Endothelial cell (in vitro differentiated cells): ENCODE data around the gene HAGHL. TPM values are rescaled to one million over a fixed set of nuclear protein-coding genes. Genes with fewer than 3 reads are reported as not detected.
"Not testable (repeated sequence)": the region's sequence is repeated elsewhere in the genome, so short reads cannot be mapped to it uniquely, and the experiment has no call there.

Source experiments
- DNase-seq: peaks from one replicate; pipeline ENCODE4 v3.0.0; 2021; ENCODE audit warnings: low spot score
- H3K27ac Mint-ChIP-seq: one replicate; pipeline ENCODE4 v1.8.0; 2021; ENCODE audit warnings: mixed read lengths, inconsistent platforms; ENCODE audit not compliant: unreplicated experiment
- H3K27me3 Mint-ChIP-seq: one replicate; pipeline ENCODE4 v1.8.0; 2021; ENCODE audit warnings: mild to moderate bottlenecking, moderate library complexity, mixed read lengths, inconsistent platforms; ENCODE audit not compliant: unreplicated experiment
- H3K36me3 Mint-ChIP-seq: one replicate; pipeline ENCODE4 v1.8.0; 2021; ENCODE audit warnings: mild to moderate bottlenecking, low read depth, mixed read lengths, inconsistent platforms; ENCODE audit not compliant: unreplicated experiment
- H3K4me1 Mint-ChIP-seq: one replicate; pipeline ENCODE4 v1.8.0; 2021; ENCODE audit warnings: mild to moderate bottlenecking, mixed read lengths, inconsistent platforms; ENCODE audit not compliant: unreplicated experiment
- H3K4me3 Mint-ChIP-seq: one replicate; pipeline ENCODE4 v1.8.0; 2021; ENCODE audit warnings: mild to moderate bottlenecking, mixed read lengths, inconsistent platforms; ENCODE audit not compliant: unreplicated experiment
- H3K9me3 Mint-ChIP-seq: one replicate; pipeline ENCODE4 v1.8.0; 2021; ENCODE audit warnings: mixed read lengths, inconsistent platforms; ENCODE audit not compliant: unreplicated experiment
- total RNA-seq: library from RNA; stranded (reverse); fragmentation: NEBNext Ultra II Directional; extraction: Animal tissue kit (Norgen Biotek cat#: 25700); gene quantifications from one replicate; pipeline ENCODE4 v1.2.1, GENCODE V29; 2021; ENCODE audit not compliant: unreplicated experiment
- TF ChIP-seq, protein P1 (sequence below): fragments of 200-600 bp; sonication (generic); IDR thresholded peaks from one replicate; pipeline ENCODE4 v1.5.0; 2021; ENCODE audit warnings: antibody characterized with exemption; ENCODE audit not compliant: unreplicated experiment

HAGHL gene
- total RNA-seq, 1 donor from 2014 or later = 1.5 TPM

DNA sequence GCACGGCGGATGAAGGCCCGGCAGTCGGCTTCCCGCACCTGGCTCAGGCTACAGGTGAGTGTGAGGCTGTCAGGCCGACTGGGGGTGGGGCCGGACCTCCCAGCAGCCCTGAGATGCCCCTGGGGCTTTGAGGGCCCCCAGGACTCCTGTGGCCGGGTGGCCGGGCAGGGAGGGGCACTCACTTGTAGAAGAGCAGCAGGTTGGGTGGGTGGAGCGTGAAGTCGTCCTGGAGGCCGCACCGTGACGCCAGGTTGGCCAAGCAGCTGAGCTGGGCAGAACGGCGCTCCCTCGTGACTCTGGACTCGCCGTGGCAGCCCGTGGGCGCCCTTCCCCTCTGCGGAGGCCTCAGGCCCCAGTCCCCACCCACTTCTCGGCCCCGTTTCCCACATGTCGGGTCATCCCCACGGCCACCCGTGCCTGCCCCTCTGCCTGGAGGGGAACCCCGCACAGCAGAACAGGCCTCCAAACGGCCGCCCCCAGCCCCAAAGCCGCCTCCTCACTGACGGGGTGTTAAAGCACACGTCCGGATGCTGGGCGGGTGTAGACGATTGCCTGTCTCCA, 48.4 kb downstream of the HAGHL start:
- Mint-ChIP-seq H3K4me3 (no peak overlapping the region), H3K27me3 (peaks cover 7% of the 10 kb centered on the region), H3K36me3 (no peaks in the 10 kb centered on the region), H3K27ac (no peak overlapping the region), H3K4me1 (no peaks in the 10 kb centered on the region), H3K9me3 (no peaks in the 10 kb centered on the region)
- TF ChIP-seq, protein P1, sequence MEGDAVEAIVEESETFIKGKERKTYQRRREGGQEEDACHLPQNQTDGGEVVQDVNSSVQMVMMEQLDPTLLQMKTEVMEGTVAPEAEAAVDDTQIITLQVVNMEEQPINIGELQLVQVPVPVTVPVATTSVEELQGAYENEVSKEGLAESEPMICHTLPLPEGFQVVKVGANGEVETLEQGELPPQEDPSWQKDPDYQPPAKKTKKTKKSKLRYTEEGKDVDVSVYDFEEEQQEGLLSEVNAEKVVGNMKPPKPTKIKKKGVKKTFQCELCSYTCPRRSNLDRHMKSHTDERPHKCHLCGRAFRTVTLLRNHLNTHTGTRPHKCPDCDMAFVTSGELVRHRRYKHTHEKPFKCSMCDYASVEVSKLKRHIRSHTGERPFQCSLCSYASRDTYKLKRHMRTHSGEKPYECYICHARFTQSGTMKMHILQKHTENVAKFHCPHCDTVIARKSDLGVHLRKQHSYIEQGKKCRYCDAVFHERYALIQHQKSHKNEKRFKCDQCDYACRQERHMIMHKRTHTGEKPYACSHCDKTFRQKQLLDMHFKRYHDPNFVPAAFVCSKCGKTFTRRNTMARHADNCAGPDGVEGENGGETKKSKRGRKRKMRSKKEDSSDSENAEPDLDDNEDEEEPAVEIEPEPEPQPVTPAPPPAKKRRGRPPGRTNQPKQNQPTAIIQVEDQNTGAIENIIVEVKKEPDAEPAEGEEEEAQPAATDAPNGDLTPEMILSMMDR = no peak
- no peak for DNase-seq

DNA sequence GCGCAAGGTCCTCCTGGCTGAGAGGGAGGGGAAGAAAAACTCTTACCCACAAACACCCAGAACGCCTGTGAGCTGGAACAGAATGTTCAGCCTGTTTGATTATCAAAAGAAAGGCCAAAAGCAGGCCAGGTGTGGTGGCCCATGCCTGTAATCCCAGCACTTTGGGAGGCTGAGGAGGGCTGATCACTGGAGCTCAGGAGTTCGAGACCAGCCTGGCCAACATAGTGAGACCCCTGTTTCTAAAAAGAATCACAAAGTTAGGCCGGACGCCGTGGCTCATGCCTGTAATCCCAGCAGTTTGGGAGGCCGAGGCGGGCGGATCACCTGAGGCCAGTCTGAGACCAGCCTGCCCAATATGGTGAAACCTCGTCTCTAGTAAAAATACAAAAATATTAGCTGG, 49.4 kb downstream of the HAGHL start:
- not testable (repeated sequence) for H3K27ac Mint-ChIP-seq, H3K36me3 Mint-ChIP-seq, DNase-seq, H3K9me3 Mint-ChIP-seq, H3K4me3 Mint-ChIP-seq, H3K27me3 Mint-ChIP-seq, H3K4me1 Mint-ChIP-seq

DNA sequence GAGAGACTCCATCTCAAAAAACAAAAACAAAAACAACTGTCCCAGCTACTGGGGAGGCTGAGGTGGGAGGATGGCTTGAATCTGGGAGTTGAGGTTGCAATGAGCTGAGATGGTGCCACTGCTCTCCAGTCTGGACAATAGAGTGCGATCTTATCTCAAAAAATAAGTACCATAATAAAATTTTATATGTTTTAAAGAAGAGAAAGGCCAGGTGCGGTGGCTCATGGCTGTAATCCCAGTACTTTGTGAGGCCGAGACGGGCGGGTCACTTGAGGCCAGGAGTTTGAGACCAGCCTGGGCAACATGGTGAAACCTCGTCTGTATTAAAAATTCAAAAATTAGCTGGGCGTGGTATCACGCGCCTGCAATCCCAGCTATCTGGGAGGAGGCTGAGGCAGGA, 49.9 kb downstream of the HAGHL start:
- TF ChIP-seq, protein P1 = no peak
- H3K4me1 Mint-ChIP-seq = no peaks in the 10 kb centered on the region
- no peak overlapping the region for H3K27ac Mint-ChIP-seq
- peaks cover 8% of the 10 kb centered on the region for H3K27me3 Mint-ChIP-seq
- no peak overlapping the region for H3K4me3 Mint-ChIP-seq
- DNase-seq = no peak
- no peaks in the 10 kb centered on the region for H3K36me3 Mint-ChIP-seq
- no peaks in the 10 kb centered on the region for H3K9me3 Mint-ChIP-seq

DNA sequence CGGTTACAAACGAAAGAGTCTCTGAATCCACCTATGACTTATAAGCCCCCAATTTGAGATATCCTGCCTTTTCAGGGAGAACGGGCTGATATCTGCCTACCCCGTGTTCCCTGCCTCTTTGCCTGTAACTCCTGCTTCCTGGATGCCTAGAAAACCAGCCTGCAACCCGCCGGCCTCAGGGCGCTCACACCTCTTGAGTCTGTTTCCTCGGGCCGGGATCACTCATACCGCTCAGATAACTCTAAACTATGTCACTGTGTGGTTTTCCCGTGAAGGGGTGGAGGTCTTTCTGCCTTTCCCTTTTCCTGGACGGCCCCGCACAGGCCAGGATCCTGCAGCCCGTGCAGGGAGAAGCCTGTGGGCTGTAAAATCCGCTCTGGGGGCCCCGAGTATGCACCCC, 50.9 kb downstream of the HAGHL start:
- Mint-ChIP-seq H3K27ac (no peak overlapping the region), H3K9me3 (no peaks in the 10 kb centered on the region), H3K4me3 (no peak overlapping the region), H3K4me1 (no peaks in the 10 kb centered on the region), H3K27me3 (peaks cover 10% of the 10 kb centered on the region), H3K36me3 (no peaks in the 10 kb centered on the region)
- DNase-seq = no peak
- TF ChIP-seq, protein P1 = no peak

DNA sequence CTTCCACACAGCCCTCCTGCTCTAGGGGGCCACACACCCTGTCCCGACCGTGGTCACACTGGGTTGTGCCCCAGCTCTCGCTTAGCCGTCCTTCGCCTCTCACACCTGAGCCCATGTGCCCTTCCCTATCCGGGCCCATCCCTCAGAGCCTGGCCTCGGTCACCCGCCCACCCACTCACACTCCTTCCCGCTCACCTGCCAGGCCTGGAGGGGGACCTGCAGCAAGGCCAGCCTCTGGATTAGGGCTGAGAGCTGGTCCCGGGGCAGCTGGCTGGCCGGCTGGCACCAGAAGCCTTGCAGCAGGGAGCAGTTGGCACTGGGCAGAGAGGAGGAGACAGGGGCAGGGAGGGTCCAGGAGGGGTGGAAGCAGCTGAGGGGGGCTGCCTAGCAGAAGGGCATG, 51.5 kb downstream of the HAGHL start:
- H3K4me3 Mint-ChIP-seq = no peak overlapping the region
- H3K27me3 Mint-ChIP-seq = peaks cover 12% of the 10 kb centered on the region
- H3K36me3 Mint-ChIP-seq = no peaks in the 10 kb centered on the region
- H3K9me3 Mint-ChIP-seq = no peaks in the 10 kb centered on the region
- no peak overlapping the region for H3K27ac Mint-ChIP-seq
- DNase-seq = no peak
- TF ChIP-seq, protein P1 = no peak
- no peaks in the 10 kb centered on the region for H3K4me1 Mint-ChIP-seq
